HG03066 (cell line): ENCODE results near the gene PPDPF.
"Not testable (repeated sequence)": the region's sequence is repeated elsewhere in the genome, so short reads cannot be mapped to it uniquely, and the experiment has no call there.

Source experiments
- ATAC-seq: cut with Tn5 transposase; IDR thresholded peaks from one replicate; pipeline ENCODE4 v1.9.1; 2021; ENCODE audit warnings: low read depth; ENCODE audit not compliant: unreplicated experiment

Gene PPDPF, protein sequence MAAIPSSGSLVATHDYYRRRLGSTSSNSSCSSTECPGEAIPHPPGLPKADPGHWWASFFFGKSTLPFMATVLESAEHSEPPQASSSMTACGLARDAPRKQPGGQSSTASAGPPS

DNA sequence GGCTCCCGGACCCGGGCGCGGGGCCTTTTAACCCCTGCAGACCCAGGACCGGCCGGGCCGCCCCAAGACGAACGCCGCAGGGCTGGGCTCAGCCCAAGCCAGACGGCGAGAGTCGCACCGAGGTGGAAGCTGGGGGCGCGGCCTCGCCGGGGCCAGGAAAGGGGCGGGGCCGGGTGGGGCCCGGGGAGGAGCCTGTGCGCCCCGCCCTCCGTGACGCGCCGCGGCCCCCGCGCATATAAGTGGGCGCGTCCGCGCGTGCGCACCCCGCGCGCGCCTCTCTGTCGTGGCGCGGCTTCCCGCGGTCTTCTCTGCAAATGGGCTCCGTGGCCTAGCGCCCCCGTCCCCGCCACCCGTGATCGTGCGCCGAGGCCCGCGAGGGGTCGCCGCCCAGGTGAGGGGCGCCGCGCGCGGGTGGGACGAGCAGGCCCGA, at the start of gene PPDPF:
PPDPF (plus strand) TSS at position 262 of the 430 bp plus-strand sequence. CDS start 544 bp downstream, outside the sequence.
- peak; percentile 55 for ATAC-seq

DNA sequence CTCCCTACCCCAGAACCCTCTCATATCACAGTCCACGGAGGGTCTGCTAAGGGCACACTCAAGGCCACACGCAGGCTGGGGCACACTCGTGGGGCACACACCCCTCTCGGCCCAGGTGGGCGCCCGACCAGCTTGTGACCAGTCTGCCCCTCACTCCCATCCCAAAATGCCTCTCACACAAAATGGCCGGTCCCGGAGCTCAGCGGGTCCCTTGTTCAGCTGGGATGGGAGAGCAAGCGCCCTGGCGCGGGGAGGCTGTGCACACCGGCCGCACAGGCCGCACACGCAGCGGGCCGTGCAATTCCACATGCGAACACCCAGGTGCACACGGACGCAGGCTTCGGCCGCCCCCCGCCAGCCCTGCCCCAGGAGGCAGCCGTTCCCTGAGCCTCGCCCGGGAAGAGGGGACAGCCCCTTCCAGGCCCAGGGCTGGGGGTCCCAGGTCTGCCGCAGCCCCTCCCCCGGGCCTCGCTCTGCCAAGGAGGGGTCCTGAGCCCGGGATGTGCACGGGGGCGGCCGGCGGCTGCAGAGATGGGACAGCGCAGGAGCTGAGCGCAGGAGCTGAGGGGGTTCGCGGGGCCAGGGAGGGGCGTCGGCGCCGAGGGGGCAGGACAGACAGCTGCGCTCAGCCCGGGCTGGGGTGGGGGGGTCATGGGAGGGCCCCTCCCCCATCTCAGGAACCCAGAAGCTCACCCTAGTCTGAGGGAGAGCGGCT, 49.4 kb upstream of the PPDPF start:
- ATAC-seq: no peak

DNA sequence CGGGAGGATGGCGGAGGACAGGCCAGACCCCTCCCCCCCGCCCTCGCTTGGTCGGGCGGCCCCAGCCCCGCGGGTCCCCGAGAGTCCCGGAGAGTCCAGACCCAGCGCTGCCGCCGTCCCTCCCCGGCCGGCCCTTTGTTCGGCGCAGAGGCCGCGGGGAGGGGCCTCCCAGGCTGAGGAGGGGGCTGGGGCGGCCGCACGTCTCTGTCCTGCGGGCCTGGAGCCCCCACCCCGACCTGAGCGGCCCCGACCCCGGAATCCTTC, 48.9 kb upstream of the PPDPF start:
- no peak for ATAC-seq

DNA sequence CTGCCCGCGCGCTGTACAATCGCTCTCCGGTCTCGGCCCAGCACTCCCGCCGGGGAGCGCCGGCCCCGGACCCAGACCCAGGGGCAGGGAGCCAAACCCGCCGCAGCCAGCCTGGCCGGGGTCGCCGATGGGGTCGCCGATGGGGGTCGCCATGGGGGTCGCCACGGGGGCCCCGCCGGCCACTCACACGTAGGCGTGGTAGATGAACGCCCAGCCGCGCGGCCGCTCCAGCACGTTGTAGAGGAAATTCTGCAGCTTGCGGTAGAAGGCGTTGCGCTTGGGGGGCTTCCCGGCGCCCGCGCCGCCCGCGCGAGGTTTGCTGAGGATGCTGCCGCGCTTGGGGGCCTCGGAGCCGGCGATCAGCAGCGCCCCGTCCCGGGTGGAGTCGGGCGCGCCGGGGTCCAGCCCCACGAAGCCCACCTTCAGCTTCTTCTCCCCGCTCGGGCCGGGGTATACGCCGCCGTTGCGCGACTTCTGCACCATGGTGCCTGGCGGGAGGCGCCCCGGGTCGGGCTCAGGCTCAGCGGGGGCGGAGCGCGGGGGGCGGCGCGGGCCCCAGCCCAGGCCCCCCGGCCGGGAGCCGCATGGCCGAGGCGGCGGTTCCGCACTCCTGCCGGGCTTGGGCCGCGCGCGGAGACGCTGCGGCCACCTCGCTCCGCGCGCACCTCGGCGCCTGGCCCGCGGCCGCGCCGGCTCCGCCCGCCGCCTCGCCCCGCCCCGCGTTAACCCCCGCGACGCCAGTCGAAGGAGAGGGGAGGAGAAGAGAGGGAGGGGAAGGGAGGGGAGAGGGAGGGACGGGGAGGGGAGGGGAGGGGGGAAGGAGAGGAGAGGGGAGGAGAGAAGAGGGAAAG, 48.4 kb upstream of the PPDPF start, which contains the start of gene KCNQ2:
KCNQ2 (minus strand) TSS at position 675 of the 851 bp plus-strand sequence; CDS start at position 483, 192 bp downstream.
- no peak for ATAC-seq

DNA sequence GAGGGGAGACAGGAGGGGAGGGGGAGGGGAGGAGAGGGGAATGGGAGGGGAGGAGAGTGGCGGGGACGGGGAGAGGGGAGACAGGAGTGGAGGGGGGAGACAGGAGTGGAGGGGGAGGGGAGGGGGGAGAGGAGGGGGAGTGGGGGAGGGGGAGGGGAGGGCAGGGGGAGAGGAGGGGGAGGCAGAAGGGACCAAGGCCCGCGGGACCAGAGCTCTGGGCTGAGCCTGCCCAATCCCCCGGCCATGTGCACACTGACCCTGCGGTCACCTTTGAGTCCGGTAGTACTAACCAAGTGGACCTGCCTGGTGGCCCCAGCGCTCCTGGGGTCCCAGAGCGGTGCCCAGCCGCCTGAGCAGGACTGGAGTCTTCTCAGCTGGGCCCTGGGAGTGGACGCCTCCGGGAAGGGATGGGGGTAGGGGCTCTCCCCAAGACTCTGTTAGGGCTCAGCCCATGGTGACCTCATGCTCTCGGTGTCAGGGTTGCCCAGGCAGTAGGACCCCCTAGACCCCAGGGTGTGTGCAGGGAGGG, 47.6 kb upstream of the PPDPF start:
- ATAC-seq: no peak

DNA sequence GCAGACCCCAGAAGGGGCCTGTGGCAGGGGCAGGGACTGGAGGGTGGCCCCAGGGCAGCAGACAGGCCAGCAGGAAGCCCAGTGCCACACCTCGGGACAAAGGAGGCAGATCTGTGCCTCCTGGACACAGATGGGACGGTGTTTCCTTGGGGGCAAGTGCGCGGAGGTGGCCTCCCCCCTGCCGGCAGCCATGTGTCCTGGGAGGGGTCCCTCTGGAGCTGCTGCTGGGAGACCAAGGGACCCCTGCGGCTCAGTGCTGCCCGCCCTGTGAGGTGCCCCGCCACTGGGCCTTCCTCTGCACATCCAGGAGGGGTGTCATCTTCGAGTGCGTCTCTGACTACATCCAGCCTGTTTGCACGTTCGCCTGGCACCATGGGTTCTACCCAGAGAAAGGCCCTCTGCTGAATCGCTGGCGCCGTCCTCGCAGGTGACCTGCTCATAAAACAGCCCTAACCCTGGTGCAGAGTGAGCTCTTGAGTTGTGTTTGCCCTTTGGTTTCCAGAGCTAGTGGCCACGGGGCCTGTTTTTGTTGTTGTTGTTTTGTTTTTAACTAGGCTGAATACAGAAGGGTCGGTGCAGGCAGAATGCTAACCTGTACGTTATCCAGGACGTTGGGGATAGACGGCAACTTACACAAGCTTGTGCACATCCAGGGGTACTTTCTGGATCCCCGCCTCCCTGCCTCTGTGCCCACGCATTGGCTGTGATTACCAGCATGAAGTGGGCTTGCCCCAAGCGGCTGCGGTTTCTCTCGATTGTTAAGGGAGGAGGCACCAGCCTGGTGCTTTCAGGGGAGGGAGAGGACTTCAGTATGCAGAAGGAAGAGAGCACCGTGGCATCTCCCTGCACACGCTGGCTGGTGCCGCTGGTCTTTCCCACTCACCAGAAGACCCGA, 46.8 kb upstream of the PPDPF start:
- no peak for ATAC-seq

DNA sequence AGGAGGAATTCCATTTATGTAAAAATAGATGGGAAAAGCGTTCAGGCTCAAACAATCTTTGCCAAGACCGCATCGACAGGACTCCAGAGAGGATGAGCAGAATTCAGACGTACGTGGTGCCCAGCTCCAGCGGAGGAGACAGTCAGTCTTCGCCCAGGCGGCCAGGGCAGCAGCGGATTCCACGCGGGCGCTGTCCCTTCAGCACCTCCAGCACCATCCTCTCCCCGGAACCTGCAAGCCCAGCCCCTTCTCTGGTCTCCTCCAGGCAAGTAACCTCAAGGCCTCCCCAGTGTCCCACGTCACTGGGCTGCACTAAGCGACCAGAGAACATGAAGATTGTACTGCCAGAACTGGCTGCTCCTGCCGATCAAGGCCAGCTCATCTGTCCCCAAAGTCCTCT, 45.4 kb upstream of the PPDPF start:
- no peak for ATAC-seq

DNA sequence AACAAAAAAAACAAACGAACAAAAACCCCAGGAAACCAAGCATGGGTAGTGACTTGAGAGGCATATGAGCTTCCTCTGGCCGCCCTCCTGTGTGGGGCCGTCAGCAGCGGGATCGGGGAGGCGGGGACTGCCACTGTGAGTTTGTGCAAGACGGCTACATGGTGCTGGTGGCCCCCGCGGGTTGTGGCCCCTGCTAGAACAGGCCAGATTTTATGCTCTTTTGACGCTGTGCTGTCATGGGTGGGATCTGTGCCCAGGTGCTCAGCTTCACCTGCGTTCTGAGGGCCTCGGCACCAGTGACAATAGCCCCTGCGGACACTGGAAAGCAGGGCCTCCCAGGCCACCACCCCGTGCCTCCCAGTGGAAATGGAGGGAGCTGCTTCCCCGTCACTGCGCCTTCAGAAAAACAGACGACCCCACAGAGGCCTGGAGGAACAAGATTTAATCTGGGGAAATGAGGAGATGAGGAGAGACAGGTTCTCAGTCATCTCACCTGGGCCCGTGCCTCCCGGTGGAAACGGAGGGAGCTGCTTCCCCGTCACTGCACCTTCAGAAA, 43.4 kb upstream of the PPDPF start:
- ATAC-seq: no peak

DNA sequence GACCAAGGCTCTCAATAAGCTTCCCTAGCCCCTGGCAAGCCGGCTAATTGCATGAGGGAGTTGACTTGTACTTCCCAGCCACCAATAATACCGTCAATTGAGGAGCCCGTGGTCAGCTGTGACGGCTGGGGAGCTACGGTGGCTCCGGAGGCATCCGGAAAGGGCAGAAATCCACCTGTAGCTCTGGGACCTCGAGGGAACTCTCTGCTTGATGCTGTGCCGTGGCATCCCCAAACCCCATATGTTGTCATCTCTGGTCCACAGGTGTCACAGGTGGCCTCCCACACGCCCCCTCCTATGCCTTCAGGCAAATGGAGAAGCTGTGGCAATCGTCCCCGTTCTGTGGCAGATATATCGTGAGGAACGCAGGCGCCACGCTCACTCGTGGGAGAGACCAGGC, 42.6 kb upstream of the PPDPF start:
- no peak for ATAC-seq

DNA sequence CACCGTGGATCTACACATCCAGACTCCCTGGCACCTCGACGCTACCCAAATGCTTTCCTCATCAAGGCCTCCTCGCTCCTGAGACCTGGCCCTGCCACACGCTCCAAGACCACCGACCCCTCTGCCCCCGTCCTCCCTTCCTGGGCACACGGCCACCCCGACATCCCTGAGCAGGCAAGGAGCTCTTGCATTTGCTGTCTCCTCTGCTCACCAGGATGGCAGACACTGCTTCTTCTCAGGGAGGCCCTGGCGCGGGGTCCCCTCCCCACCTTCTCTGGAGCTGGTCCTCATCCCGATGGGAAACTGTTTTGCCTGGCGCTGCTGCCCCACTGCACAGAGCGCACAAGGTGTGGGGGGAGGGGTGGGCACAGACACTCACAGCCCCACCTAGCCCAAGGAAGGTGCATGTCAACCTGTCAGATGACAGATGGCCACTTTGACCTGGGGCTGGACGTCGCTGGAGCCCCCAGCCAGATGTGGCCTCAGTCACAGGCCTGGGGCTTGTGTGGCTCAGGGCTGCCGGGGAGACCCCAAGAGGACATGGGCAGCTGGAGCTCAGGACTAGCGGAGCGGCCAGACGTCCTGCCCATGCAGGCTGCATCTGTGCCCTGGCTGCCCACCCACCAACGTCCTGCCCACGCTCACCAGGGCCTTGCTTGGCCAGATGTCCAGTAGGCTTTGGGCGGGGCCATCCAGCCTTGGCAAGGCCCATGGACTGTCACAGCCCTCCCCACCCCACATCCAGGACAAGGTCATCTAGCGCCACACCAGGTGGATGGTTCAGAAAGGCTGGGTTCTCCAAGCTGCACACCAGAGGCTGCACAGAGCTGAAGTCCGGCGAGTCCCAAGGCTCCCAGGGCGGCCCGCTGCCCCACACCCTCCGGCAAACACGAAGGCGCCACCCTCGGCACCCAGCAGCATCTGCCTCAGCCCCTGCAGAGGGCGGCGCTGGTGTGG, 41.9 kb upstream of the PPDPF start:
- ATAC-seq: no peak

DNA sequence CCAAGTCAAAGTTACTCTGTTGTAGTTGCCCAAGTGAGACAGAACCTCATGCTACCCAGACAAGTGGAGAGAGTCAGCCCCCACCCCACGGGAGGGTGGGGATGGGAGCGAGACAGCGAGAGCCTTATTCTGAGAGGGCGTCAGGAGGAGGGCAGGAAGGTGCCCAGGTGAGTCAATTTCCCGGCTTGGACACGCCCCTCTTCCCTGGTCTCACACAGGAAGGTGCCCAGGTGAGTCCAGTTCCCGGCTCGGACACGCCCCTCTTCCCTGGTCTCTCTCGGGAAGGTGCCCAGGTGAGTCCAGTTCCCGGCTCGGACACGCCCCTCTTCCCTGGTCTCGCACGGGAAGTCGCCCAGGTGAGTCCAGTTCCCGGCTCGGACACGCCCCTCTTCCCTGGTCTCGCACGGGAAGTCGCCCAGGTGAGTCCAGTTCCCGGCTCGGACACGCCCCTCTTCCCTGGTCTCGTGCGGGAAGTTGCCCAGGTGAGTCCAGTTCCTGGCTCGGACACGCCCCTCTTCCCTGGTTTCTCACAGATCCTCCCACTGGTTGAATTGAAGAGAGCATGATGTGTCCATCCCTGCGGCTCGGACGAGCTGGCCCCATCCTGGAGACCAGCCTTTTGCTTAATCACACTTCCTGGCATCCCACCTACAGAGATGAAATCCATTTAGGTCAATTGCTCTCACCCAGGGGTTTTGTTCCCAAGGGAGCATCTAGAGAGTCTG, 40.7 kb upstream of the PPDPF start:
- not testable (repeated sequence) for ATAC-seq

DNA sequence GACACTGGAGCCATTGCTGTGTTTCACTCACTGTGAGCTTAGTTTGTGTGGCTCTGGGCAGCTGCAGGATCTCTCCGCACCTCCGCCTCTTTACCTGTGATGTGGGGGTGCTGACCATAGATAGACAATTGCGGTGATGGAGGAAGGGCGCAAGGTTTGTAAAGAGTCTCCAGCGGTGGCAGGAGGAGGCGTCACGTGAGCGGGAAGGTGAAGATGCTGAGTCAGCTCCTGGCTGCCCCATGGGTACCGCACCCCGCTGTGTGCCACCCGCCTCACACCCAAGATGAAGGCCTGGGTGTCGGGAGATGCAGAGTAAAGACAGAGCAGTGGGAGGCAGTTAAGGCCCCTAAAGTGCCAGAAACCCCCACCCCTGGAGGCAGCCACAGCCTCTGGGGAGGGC, 39.1 kb upstream of the PPDPF start:
- no peak for ATAC-seq

DNA sequence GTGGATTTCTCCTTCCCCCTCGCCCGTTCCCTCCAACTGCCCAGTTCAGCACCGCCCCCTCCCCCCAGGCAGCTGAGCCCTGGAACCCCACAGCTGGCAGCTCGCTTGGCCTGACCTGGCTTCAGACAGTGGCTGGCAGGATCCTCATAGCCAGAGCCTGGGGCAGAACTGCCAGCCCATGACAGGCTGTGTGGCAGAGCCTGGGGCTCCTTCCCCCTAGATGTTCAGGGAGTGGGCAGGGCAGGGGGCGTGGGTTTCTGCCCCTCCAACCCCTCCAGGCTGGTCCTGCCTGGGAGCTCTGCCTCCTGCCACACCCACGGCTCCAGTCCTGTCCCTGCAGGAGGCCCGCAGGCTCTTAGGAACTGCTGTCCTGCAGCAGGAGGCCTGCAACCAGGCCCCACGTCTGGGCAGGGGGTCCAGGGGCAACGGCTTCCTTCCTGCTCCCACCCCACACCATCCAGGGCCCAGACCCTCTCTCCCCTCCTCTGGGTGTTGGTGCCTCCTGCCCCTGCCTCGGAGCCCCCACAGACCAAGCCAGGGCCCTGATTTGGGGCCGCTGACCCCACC, 38.5 kb upstream of the PPDPF start:
- ATAC-seq: no peak

DNA sequence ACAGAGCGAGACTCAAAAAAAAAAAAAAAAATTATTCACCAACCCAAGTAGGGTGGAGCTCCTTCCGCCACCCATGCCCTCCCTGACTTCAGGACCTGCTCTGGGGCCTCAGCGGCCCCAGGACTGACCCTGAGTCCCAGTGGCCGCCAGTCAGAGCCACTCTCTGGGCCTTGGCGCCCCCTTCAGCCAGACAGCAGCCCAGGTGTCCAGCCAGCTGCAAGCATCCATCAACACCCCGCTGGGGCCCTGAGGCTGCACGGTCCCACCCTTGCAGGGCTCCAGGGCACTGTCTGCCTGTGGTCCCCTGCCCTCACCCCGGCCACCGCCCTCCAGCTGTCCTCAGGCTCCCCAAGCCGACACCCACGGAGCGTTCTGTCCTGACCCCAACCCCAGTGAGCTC, 36.7 kb upstream of the PPDPF start:
- no peak for ATAC-seq

DNA sequence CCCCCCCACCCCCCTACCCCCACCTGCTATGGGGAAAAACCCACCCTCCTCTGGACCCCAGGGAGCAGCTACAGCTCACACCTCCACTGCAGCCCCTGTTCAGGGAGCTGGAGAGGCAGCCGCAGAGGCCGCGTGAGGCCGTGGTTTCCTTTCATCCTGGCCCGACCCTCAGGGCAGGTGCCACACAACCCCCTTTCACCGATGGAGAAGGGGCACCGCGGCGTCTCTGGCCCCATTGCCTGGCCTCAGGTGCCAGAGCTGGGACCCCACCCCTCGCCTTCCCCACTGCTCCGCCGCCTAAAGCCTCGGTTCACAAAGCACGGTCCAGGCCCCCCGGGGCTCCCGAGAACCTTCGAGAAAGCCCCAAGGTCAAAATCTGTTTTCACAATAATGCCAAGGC, 36.3 kb upstream of the PPDPF start:
- ATAC-seq: no peak

DNA sequence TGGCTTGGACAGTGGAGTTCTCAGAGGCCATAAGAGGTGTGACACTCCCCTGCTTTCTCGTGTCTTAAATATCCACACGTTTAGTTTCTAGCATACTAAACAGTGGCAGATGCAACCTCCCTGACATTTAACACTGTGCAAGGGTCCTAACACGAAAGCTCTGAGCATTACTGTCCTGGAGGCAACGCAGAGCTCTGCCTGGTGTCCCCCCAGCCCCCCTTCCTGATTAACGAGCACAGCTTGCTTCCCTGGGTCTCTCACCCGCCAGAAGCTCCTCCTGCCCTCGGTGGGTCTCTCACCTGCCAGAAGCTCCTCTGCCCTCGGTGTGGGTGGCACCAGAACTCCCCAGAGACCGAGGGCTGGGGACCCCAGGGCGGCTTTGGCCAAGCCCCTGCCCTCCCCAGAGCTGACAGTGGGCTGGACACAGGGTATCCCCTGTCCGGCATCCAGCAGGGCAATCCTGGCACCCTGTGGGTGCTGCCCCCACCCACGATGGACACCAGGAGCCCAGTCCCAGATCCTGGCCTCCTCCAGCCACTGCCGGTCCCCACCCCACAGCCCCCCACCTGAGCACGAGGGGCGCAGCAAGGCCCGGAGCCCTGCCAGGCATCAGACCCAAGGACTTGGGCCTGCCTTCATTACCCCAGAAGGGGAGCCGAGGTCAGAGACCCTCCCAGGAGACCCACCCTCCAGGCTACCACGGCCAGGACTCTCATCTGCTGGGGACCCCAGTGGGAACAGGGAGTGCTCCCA, 35.7 kb upstream of the PPDPF start:
- no peak for ATAC-seq

DNA sequence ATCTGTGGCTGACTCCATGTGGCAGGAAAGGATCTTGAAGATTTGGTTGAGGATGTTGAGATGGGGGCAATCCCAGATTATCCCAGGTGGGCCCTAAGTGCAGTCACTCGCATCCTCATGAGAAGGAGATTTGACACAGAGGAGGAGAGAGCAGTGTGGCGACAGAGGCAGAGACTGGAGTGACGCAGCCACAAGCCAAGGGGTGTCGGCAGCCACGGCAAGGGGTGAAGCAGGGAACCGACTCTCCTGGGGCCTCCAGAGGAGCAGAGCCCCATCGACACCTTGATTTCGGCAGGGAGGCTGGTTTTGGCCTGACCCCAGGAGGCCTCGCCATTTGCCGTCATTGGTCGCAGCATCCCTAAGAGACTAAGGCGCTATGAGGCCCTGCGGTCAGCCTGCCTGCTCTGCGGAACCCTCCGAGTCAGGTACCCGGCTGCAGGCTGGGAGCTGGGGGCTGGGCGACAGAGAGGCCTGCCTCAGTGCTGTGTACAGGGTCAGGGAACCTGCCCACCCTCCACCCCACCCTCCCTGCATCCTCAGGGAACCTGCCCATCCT, 34.2 kb upstream of the PPDPF start:
- no peak for ATAC-seq
